Measurements from ENCODE around the gene CACNA1I. TPM values are rescaled to one million over a fixed set of nuclear protein-coding genes. Genes with fewer than 3 reads are reported as not detected.

Gene CACNA1I
- total RNA-seq, 6 donors from 2014 or later = 0.15 to 4.2 (median 0.34) TPM

DNA sequence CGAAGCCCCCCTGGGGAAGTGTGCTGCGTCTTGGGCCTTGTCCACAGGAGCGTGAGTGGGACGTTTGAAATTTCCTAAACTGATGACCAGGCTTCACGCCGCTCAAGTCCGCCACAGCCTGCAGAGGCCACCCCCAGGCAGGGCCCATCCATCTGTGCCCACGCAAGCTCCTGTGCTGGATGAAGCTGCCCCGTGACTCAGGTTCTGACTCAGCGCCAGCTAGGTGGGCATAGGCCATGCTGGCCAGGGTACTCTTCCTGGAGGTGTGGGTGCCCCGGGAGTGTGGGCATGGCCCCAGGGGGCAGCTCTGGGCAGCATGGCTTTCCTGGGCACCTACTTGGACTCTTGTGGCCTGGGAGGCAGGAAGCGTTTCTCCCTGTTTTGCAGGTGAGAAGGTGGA lies 134.8 kb downstream of the CACNA1I start:
- peaks cover 0 to 4% (median 0%) of the 10 kb centered on the region in 4 donors for H3K4me1 ChIP-seq
- no peak overlapping the region for H3K27ac ChIP-seq
- no peaks in the 10 kb centered on the region for H3K27me3 ChIP-seq
- 91 to 94% methylated on average over 7 to 12 of the region's 12 CpGs for WGBS, 2 donors
- no peaks in the 10 kb centered on the region for H3K36me3 ChIP-seq
- no peak for TF ChIP-seq POLR2A (IDR thresholded peaks at IDR 0.05)
- TF ChIP-seq, protein P1, sequence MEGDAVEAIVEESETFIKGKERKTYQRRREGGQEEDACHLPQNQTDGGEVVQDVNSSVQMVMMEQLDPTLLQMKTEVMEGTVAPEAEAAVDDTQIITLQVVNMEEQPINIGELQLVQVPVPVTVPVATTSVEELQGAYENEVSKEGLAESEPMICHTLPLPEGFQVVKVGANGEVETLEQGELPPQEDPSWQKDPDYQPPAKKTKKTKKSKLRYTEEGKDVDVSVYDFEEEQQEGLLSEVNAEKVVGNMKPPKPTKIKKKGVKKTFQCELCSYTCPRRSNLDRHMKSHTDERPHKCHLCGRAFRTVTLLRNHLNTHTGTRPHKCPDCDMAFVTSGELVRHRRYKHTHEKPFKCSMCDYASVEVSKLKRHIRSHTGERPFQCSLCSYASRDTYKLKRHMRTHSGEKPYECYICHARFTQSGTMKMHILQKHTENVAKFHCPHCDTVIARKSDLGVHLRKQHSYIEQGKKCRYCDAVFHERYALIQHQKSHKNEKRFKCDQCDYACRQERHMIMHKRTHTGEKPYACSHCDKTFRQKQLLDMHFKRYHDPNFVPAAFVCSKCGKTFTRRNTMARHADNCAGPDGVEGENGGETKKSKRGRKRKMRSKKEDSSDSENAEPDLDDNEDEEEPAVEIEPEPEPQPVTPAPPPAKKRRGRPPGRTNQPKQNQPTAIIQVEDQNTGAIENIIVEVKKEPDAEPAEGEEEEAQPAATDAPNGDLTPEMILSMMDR (IDR thresholded peaks at IDR 0.05) = no peak
- no peak for TF ChIP-seq EP300 (IDR thresholded peaks at IDR 0.05)
- no peak for TF ChIP-seq POLR2AphosphoS5 (IDR thresholded peaks at IDR 0.05)
- H3K9me3 ChIP-seq = no peaks in the 10 kb centered on the region
- no peak for ATAC-seq (ENCODE audit: low FRiP score in 2 of 2)
- no peak for DNase-seq
- no peak overlapping the region for H3K4me3 ChIP-seq

DNA sequence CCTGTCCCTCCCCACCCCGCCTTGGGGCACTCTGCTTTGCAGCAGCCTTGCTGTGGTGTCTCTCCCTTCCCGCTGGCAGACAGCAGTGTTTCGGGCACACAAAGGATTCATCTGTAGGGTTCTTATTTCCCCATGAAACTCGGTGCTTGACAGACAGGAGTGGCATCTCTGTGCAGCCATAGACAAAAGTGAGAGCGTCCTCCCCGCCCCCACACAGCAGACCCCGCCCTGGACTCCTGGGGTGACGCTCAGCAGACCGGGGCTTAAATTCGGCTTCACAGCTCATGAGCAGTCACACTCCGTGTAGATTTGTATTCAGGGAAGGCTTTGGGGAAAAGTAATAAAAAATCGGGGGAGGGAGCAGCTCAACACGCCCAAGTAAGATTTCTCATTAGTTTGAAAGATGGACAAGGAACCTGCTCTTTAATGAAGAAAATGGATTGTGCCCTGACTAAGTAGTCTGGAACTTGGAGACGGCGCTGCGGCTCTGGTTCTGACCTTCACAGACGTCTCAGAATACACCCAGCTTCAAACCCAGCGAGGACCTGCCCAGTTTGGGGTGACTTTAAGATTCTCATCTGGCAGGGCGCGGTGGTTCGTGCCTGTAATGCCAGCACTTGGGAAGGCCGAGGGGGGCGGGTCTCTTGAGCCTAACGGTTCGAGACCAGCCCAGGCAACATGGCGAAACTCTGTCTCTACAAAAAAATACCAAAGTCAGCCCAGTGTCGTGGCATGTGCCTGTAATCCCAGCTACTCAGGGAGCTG lies 136.0 kb downstream of the CACNA1I start:
- DNase-seq = no peak
- Histone ChIP-seq H3K4me3 (no peak overlapping the region), H3K36me3 (no peaks in the 10 kb centered on the region), H3K9me3 (no peaks in the 10 kb centered on the region), H3K4me1 (peaks cover 0 to 4% (median 0%) of the 10 kb centered on the region in 4 donors), H3K27ac (no peak overlapping the region), H3K27me3 (no peaks in the 10 kb centered on the region)
- no peak for TF ChIP-seq POLR2AphosphoS5 (IDR thresholded peaks at IDR 0.05)
- TF ChIP-seq, protein P1 (IDR thresholded peaks at IDR 0.05) = no peak
- no peak for TF ChIP-seq EP300 (IDR thresholded peaks at IDR 0.05)
- TF ChIP-seq POLR2A (IDR thresholded peaks at IDR 0.05) = no peak
- ATAC-seq (ENCODE audit: low FRiP score in 2 of 2) = no peak
- WGBS, 2 donors = 80 to 82% methylated on average over 25 to 27 of the region's 27 CpGs

DNA sequence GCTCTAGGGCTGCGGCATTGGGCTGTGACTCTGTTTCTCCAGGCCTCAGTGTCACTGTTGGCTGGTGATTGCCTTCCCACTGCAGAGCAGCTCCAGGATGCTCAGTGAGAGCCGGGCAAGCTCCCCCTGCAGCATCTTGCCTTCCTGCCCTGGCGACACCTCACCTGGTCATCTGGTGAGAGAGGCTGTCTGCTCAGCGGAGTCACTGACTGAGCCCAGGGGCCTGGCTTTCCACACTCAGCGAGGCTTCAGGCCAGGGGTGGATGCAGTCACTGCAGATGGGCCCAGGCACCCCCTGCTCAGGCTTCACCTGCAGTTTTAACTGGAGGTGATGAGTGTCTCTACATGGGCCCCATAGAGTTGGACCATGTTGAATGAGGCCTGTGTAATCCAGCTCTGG lies 136.8 kb downstream of the CACNA1I start:
- peaks cover 0 to 4% (median 0%) of the 10 kb centered on the region in 4 donors for H3K4me1 ChIP-seq
- H3K9me3 ChIP-seq = no peaks in the 10 kb centered on the region
- H3K27me3 ChIP-seq = no peaks in the 10 kb centered on the region
- H3K27ac ChIP-seq = no peak overlapping the region
- 96 to 100% methylated on average over 1 to 4 of the region's 5 CpGs for WGBS, 2 donors
- H3K4me3 ChIP-seq = no peak overlapping the region
- H3K36me3 ChIP-seq = no peaks in the 10 kb centered on the region
- DNase-seq = no peak
- no peak for ATAC-seq (ENCODE audit: low FRiP score in 2 of 2)
- TF ChIP-seq POLR2AphosphoS5 (IDR thresholded peaks at IDR 0.05) (no peak), POLR2A (IDR thresholded peaks at IDR 0.05) (no peak), EP300 (IDR thresholded peaks at IDR 0.05) (no peak)
- TF ChIP-seq, protein P1 (IDR thresholded peaks at IDR 0.05) = no peak

DNA sequence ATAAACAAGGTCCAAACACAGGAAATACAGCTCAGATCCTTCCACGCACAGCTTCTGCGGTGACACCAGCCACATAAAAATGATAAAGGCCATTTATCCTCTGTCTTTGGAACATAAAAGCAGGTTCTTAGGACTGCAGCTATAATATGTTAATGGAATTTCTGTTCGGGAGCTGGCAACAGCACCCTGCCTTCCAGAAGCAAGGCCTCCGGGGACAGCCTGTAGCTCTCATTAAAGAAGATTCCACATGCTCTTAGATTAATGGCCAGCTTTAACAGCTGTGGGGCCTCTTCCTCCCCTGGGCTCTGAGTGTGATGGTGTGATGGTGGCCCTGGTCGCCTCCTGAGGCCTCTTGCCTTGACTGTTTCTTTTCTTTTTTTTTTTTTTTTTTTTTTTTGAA lies 137.3 kb downstream of the CACNA1I start:
- no peaks in the 10 kb centered on the region for H3K36me3 ChIP-seq
- no peaks in the 10 kb centered on the region for H3K27me3 ChIP-seq
- H3K4me3 ChIP-seq = no peak overlapping the region
- H3K9me3 ChIP-seq = no peaks in the 10 kb centered on the region
- no peak for TF ChIP-seq POLR2AphosphoS5 (IDR thresholded peaks at IDR 0.05)
- WGBS, 2 donors = 76 to 80% methylated on average over 5 of the region's 5 CpGs
- ATAC-seq (ENCODE audit: low FRiP score in 2 of 2) = no peak
- H3K27ac ChIP-seq = no peak overlapping the region
- no peak for DNase-seq
- peaks cover 0 to 4% (median 0%) of the 10 kb centered on the region in 4 donors for H3K4me1 ChIP-seq

DNA sequence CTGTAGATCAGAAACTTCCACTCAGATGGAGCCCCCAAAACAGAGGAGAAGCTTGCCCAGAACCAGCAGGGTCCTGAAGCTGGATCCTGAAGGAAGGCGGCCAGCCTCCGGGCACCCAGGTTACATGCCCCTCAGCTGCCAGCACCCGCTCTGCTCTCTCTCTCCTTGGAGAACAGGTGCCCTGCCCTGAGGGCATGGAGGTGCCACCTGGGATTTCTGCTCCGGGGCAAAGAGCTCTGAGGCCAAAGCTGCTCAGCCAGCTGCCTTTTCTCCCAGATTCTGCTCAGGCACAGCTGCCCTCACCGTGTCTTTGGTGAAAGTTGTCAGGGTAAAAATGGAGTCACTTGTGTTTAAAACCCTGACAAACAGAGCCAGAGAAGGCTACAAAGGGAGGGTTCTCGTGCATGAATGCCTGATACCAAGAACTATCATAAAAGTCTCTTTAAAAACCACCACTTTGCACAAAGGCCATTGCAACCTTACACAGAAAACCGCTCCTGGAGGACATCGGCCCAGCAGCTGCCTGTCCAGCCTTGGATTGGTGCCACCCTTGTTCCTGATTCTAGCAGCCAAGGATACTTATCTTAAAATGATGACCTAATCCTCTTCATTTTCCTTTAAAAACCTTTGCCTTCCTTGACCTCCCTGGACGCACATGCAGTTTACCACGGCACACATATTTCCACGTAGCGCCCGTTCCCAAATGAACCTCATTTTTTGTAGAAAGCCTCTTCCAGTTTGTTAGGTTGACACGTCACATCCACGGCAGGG lies 140.0 kb downstream of the CACNA1I start:
- no peaks in the 10 kb centered on the region for H3K36me3 ChIP-seq
- H3K27ac ChIP-seq = no peak overlapping the region
- ATAC-seq (ENCODE audit: low FRiP score in 2 of 2) (no peak), DNase-seq (no peak)
- WGBS, 2 donors = 54 to 58% methylated on average over 11 to 15 of the region's 15 CpGs
- H3K4me3 ChIP-seq = no peak overlapping the region
- no peaks in the 10 kb centered on the region for H3K4me1 ChIP-seq
- TF ChIP-seq, protein P1 (IDR thresholded peaks at IDR 0.05) = no peak
- no peak for TF ChIP-seq EP300 (IDR thresholded peaks at IDR 0.05)
- no peak for TF ChIP-seq POLR2AphosphoS5 (IDR thresholded peaks at IDR 0.05)
- TF ChIP-seq POLR2A (IDR thresholded peaks at IDR 0.05) = no peak
- no peaks in the 10 kb centered on the region for H3K9me3 ChIP-seq
- H3K27me3 ChIP-seq = no peaks in the 10 kb centered on the region
